HG02943 (cell line): ENCODE measurements around the gene ANKS1B.
"Not testable (repeated sequence)": the region's sequence is repeated elsewhere in the genome, so short reads cannot be mapped to it uniquely, and the experiment has no call there.

Experiments
- ATAC-seq: cut with Tn5 transposase; IDR thresholded peaks from one replicate; pipeline ENCODE4 v1.9.1; 2021; ENCODE audit warnings: mild to moderate bottlenecking, low read depth, moderate library complexity; ENCODE audit not compliant: unreplicated experiment

ANKS1B gene

DNA sequence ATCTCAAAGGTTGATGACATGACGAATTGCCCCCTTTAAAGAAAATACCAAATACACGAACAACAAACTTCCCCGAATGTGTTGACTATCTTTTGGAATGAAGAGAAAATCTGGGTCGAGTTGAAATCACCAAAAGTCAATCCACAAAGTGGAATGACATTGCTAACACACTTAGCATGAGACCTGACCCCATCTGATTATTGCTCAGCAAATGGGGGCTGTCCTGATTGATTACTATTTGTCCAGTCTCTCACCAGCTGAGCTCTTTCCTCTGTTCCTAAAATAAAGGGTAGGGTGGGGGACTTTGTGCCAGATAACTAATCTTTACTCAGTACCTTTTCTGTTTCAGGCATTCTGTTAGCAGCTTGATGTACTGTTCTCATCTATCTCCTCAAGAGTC, 1116.2 kb downstream of the ANKS1B start:
- no peak for ATAC-seq

DNA sequence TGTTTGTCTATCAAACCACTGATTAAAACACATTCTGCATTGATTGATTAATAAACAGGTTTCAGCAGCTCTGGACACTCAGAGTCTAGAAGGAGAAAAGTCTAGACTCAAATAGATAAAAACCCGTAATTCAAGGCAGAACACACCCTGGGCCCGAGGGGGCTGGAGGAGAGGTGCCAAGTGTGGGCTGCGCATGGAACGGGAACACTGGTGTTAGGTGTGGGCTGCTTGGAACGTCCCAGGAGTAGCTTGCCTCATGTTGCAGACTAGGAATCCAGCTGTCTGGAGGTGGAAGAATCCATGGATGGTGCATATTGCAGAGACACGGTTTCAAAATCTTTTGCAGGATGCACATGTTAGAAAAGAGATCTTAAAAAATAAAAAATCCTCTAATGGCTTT, 1116.7 kb downstream of the ANKS1B start:
- ATAC-seq: no peak

DNA sequence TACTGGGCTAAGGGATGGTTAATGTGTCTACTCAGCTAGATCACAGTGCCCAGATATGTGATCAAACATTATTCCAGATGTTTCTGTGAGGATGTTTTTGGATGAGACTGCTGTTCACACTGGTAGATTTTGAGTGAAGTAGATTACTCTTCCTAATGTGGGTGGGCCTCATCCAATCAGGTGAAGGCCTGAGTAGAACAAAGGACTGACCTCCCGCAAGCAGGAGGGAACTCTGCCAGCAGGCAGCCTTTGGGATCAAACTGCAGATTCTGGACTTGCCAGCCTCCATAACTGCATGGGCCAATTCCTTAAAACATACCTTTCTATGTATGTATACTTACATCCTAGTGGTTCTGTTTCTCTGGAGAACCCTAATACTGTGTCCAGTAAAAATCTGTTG, 1120.4 kb downstream of the ANKS1B start:
- no peak for ATAC-seq

GRCh38 chr12:98863167-98863566, 1121.6 kb downstream of the ANKS1B start:
- ATAC-seq: no peak

DNA sequence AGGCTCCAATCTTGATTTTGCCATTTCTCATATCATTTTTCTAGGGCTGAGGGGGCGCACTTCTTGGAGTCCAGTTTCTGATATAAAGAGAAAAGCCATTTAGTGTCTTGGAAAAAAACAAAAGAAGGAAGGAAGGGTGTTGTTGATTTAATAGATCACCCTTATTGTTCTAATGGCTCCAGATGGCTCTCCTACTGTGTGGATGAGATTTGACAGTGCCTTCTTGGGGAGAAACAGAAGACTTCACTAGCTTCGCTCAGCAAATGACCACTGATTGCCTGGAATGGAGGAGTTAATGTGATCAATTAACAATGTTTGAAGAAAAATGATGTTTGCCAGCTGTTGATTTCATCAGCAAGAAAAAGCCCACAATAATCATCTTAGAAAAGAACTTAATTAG, 1123.5 kb downstream of the ANKS1B start:
- ATAC-seq: no peak

DNA sequence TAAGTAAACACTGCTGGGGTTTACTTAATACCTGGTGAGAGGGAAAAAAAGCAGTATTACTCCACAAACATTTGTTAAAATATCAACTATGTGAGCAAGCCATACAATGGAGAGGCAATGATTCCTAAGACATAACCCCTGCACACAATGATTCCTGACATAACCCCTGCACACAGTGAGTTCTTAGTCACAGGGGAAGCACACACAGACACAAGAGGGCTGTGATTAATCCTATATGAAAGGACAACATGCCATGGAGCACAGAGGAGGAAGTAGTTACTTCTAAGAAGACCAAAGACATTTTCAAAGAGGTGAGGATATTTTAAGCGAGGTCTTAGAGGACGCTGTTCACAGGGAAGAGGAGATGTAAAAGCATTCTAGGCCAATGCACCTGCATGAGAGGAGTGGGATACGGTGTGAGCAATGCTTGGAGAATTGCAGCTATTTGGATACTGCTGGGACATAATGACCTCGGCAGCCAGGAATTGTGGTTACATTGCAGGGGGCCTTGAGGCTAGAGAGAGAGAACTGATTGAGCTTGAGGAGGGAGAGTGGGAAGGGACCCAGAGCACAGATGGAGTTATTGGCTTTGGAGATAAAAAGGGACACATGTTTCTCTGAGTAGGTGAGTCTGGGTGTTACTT, 1127.7 kb downstream of the ANKS1B start:
- ATAC-seq: no peak

- no peak for ATAC-seq
Observed at GRCh38 chr12:98852181-98852580, 1132.6 kb downstream of the ANKS1B start.

DNA sequence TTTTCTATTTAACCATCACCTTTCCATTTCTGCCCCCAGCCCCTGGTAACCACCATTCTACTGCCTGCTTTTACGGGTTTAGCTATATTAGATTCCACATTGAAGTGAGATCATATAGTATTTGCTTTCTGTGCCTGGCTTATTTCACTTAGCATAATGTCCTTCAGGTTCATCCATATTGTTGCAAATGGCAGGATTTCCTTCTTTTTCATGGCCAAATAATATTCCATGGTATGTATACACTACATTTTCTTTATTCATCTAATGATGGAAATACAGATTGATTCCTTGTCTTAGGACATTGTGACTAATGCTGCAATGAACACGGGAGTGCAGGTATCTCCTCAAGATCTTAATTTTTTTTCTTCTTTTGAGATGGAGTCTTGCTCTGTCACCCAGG, 1137.5 kb downstream of the ANKS1B start:
- ATAC-seq: no peak

- no peak for ATAC-seq
Observed at GRCh38 chr12:98845957-98846356, 1138.8 kb downstream of the ANKS1B start.

- ATAC-seq: no peak
Observed at GRCh38 chr12:98840325-98840724, 1144.4 kb downstream of the ANKS1B start.

- ATAC-seq: no peak
Observed at GRCh38 chr12:98838231-98838647, 1146.5 kb downstream of the ANKS1B start.

GRCh38 chr12:98837134-98837752, 1147.5 kb downstream of the ANKS1B start:
- not testable (repeated sequence) for ATAC-seq

DNA sequence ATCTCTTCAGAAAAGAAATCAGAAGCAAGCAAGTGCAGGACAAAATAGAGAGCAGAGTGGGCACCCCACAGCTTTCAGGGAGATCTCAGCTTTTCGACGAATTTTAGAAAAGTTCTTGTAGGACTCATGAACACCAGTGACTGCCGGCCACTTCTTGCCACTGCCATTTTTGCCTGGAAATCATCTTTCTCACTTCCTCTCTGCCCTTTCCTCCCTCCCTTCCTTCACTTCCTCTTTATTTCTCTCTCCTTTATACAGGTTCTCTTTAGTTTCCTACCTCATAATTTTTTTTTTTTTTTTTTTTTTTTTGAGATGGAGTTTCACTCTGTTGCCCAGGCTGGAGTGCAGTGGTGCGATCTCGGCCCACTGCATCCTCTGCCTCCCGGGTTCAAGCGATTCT, 1154.1 kb downstream of the ANKS1B start:
- ATAC-seq: no peak

DNA sequence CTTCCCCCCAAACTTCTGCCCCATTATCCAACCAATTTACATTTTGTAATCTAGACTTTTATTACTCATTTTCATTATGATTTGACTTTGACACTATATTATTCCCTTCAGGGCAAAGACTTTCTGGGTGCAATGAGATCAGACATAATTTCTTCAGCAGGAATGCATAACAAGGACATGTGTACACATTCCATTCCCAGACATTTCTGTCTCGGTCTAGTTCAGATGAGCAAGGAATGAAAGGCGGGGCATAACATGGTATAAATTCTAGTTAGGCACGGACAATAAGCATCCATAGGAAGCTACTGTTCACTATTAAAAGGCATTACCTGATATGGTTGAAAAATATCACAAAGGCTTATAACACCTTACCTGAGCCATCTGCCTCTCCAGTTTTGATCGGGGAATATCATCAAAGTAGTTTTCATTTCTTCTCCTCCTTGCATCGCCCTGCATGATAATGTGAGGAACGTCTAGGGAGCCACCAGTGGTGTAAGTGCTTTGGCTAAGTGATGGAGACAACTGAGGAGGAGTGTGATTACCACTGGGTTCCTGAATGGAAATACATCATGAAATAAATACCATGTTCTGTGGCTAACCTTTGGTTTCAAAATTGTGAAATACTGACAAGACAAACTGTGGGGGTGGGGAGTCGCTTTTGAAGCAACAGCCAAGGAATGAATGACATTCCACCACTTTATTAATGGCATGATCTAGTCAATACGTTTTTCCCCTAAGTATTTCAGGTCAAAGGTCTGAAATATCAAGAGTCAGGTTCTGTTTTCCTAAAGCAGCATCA, 1155.7 kb downstream of the ANKS1B start:
- ATAC-seq: no peak

DNA sequence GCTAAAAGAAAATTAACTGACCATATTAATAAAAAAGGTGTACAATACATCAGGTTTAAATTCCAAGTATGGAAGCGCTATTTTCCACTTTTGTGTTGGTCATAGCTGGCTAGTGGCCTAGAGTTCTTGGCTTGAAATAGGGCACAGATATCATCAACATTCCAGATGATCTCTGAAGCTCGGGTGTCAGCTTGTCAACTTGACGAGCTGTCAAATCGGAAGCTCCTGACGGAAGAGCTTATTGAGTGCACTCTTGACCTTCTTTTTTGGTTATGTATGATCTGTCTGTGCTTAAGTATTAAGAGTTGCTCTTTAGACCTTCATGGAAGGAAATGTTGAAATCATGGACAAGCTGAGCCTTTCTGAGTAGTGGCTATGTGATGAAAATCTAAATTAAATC, 1161.7 kb downstream of the ANKS1B start:
- ATAC-seq: no peak

DNA sequence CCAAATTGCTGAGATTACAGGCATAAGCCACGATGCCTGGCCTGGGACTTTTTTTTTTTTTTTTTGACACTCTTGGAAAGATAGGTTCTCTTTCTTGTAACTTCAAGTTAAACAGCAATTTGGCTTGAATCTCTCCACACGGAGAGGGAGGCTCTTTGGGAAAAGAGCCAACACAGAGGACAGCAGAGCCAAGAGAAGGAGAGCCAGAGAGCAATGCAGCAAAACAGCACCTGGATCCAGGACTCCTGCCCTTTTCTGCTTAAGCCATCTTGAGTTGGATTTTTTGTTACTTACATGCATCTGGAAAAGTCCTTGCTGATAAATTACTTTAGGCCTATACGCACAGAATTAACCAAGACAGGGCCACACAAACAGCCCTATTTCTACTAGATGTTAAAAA, 1162.9 kb downstream of the ANKS1B start:
- ATAC-seq: no peak

DNA sequence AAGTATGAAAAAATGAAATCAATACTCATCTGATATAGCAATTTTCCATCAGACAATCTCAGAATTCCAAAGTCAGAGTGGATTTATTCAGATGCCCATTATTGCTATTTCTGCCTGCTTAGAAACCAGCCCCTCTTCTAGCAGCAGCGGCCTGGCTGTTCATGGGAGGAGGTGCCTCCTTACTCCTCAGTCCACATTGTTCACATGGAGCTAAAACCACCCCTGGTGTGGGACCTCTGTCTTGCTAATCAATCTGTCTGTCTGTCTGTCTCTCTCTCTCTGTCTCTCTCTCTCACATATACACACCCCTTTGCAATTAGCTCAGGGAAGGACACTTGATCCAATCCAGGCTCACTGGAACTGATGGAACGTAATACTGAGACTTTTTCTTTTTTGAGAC, 1163.5 kb downstream of the ANKS1B start:
- no peak for ATAC-seq

- ATAC-seq: no peak
Observed at GRCh38 chr12:98819821-98820404, 1164.8 kb downstream of the ANKS1B start.

DNA sequence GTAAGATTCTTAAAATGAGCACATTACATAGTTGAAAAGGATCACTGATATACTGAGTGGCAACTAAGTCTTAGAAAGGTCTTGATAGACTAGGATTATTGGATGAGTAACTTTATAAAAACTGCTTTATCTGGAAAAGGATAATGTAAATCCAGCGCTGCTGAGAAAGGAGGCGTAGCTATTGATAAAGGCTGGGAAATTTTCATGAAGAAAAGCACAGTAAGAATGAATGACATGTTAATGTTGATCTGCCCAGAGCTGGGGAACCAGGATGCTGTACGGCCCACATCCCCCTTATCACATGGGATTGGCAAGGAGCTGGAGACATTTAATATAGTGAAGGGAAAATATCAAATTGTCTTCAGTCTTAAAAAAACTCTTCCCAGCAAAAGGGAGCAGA, 1165.7 kb downstream of the ANKS1B start:
- ATAC-seq: no peak

- no peak for ATAC-seq
Observed at GRCh38 chr12:98818239-98818638, 1166.5 kb downstream of the ANKS1B start.

DNA sequence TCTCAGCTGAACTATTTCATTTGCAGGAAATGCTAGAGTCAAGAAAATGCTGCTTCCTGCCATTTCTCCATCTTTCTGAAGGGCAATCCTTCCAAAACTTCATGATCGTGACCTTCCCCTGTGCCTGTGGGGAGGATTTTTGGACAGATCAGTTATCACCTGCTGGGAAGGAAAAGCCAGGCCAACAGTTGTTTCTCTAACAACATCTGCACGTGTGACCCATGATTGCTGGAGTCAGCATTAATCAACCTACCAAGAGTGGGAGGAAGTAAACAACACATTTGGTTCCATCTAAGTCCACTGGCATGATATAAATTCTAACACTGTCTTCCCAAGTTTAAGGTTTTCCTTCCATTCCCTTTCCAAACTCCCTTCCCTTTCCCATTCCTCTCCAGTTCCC, 1167.0 kb downstream of the ANKS1B start:
- ATAC-seq: no peak
